Liver (tissue), 9 donors: Measurements from ENCODE around the gene SLC16A2. TPM values are rescaled to one million over a fixed set of nuclear protein-coding genes. Genes with fewer than 3 reads are reported as not detected.

Source experiments
- DNase-seq: peaks from one replicate; pipeline ENCODE4 v3.0.0-alpha.2; 2017; ENCODE audit warnings: low spot score
- H3K27ac ChIP-seq, 2 donors: one replicate each; pipeline ENCODE4 v1.7.0; 2013; ENCODE audit warnings: inconsistent platforms in 2 of 2, low read length in 2 of 2, control low read depth in 1 of 2, low read depth in 1 of 2, mild to moderate bottlenecking in 1 of 2
- H3K27me3 ChIP-seq, 4 donors: one replicate each; pipeline versions ENCODE4 v1.6.1 to v1.7.0; 2013; ENCODE audit warnings: low read length in 3 of 4, inconsistent platforms in 1 of 4, mild to moderate bottlenecking in 1 of 4, moderate library complexity in 1 of 4; ENCODE audit not compliant: control insufficient read depth in 4 of 4, insufficient read depth in 4 of 4
- H3K36me3 ChIP-seq, 4 donors: one replicate each; pipeline versions ENCODE4 v1.6.1 to v1.7.0; 2013; ENCODE audit warnings: low read length in 3 of 4, mild to moderate bottlenecking in 3 of 4, low read depth in 1 of 4, moderate library complexity in 1 of 4; ENCODE audit not compliant: control insufficient read depth in 4 of 4, insufficient read depth in 3 of 4
- H3K4me1 ChIP-seq, 4 donors: one replicate each; pipeline versions ENCODE4 v1.6.1 to v1.7.0; 2013; ENCODE audit warnings: low read length in 3 of 4, mild to moderate bottlenecking in 3 of 4, moderate library complexity in 1 of 4; ENCODE audit not compliant: control insufficient read depth in 4 of 4, insufficient read depth in 4 of 4
- H3K4me3 ChIP-seq, 3 donors: one replicate each; pipeline versions ENCODE4 v1.6.1 to v1.7.0; 2013; ENCODE audit warnings: low read length in 3 of 3, control low read depth in 1 of 3, low read depth in 1 of 3, mild to moderate bottlenecking in 1 of 3
- H3K9ac ChIP-seq, 2 donors: one replicate each; pipeline ENCODE4 v1.7.0; 2013; ENCODE audit warnings: low read length in 2 of 2, mild to moderate bottlenecking in 2 of 2, moderate library complexity in 2 of 2, control low read depth in 1 of 2, low read depth in 1 of 2
- H3K9me3 ChIP-seq, 4 donors: one replicate each; pipeline versions ENCODE4 v1.6.1 to v1.7.0; 2013; ENCODE audit warnings: low read length in 3 of 4; ENCODE audit not compliant: control insufficient read depth in 4 of 4
- ATF3 ChIP-seq: IDR thresholded peaks from 2 replicates; pipeline ENCODE4 v1.6.1; 2016; ENCODE audit warnings: antibody characterized with exemption
- CTCF ChIP-seq: fragments of 150-350 bp; IDR thresholded peaks from 2 replicates; pipeline ENCODE4 v1.5.1; 2017; ENCODE audit warnings: improper control_type of control experiment, low read depth, low read length; ENCODE audit not compliant: missing input control
- EGR1 ChIP-seq, 2 donors: IDR thresholded peaks; 2 replicates each; pipeline ENCODE4 v1.6.1; 2016 to 2018; ENCODE audit warnings: antibody characterized with exemption in 2 of 2, low read depth in 2 of 2
- FOXA1 ChIP-seq: IDR thresholded peaks from 2 replicates; pipeline ENCODE4 v1.6.1; 2016; ENCODE audit warnings: antibody characterized with exemption
- FOXA2 ChIP-seq: IDR thresholded peaks from 2 replicates; pipeline ENCODE4 v1.6.1; 2016; ENCODE audit warnings: antibody characterized with exemption
- GABPA ChIP-seq, 2 donors: IDR thresholded peaks in 1 of 2; conservative IDR thresholded peaks in 1 of 2; 2 replicates each; pipeline ENCODE4 v1.6.1; 2016; ENCODE audit warnings: antibody characterized with exemption in 2 of 2, mild to moderate bottlenecking in 1 of 2, moderate library complexity in 1 of 2
- HNF4A ChIP-seq, 2 donors: conservative IDR thresholded peaks; 2 replicates each; pipeline ENCODE4 v1.6.1; 2016; ENCODE audit warnings: antibody characterized with exemption in 2 of 2, mild to moderate bottlenecking in 2 of 2
- HNF4G ChIP-seq: IDR thresholded peaks from 2 replicates; pipeline ENCODE4 v1.6.1; 2016; ENCODE audit warnings: antibody characterized with exemption
- JUND ChIP-seq, 2 donors: IDR thresholded peaks; 2 replicates each; pipeline ENCODE4 v1.6.1; 2016; ENCODE audit warnings: antibody characterized with exemption in 2 of 2
- NR2F2 ChIP-seq: IDR thresholded peaks from 2 replicates; pipeline ENCODE4 v1.6.1; 2016; ENCODE audit warnings: antibody characterized with exemption
- RAD21 ChIP-seq, 2 donors: IDR thresholded peaks; 2 replicates each; pipeline ENCODE4 v1.6.1; 2016; ENCODE audit warnings: antibody characterized with exemption in 2 of 2, mild to moderate bottlenecking in 2 of 2
- REST ChIP-seq: IDR thresholded peaks from 2 replicates; pipeline ENCODE4 v1.6.1; 2016; ENCODE audit warnings: antibody characterized with exemption, mild to moderate bottlenecking
- RXRA ChIP-seq, 2 donors: IDR thresholded peaks; 2 replicates each; pipeline ENCODE4 v1.6.1; 2017 to 2018; ENCODE audit warnings: antibody characterized with exemption in 2 of 2, mild to moderate bottlenecking in 1 of 2
- SP1 ChIP-seq: IDR thresholded peaks from 2 replicates; pipeline ENCODE4 v1.6.1; 2018; ENCODE audit warnings: antibody characterized with exemption, mild to moderate bottlenecking
- TAF1 ChIP-seq: conservative IDR thresholded peaks from 2 replicates; pipeline ENCODE4 v1.6.1; 2016; ENCODE audit warnings: antibody characterized with exemption, mild to moderate bottlenecking
- YY1 ChIP-seq: IDR thresholded peaks from 2 replicates; pipeline ENCODE4 v1.6.1; 2016; ENCODE audit warnings: antibody characterized with exemption, mild to moderate bottlenecking
- ZBTB33 ChIP-seq: IDR thresholded peaks from 2 replicates; pipeline ENCODE4 v1.6.1; 2016; ENCODE audit warnings: antibody characterized with exemption
- WGBS: extraction: QIAGEN DNeasy Blood & Tissue Kit; methylation state at CpG from one replicate; pipeline ENCODE4 v1.1.7; 2013; 5-methylcytosine and 5-hydroxymethylcytosine counted together
- polyA plus RNA-seq, 2 donors: library from polyadenylated mRNA; stranded (reverse) in 1 of 2; unstranded in 1 of 2; fragments of 200-250 nt in 1 of 2; fragments of >200 nt in 1 of 2; fragmentation: Nextera tagmentation in 1 of 2; extraction: Ambion mirVana in 1 of 2; gene quantifications; one replicate each; pipeline versions ENCODE4 v1.2.1 to v1.2.3, GENCODE V29; 2013 to 2015
- total RNA-seq, 2 donors: library from RNA; depleted of rRNA; stranded (reverse); fragments of >200 nt; gene quantifications; one replicate each; pipeline ENCODE4 v1.2.3, GENCODE V29; 2014
- TF ChIP-seq, protein P1 (sequence below): IDR thresholded peaks from 2 replicates; pipeline ENCODE4 v1.6.1; 2016; ENCODE audit warnings: antibody characterized with exemption
- donor health status: healthy.
- donor health status: healthy.
- donor health status: healthy.
- donor health status: healthy.
- donor health status: healthy.

Gene SLC16A2
- total and polyA plus RNA-seq, 4 donors = 10.0 to 32.7 (median 21.9) TPM

DNA sequence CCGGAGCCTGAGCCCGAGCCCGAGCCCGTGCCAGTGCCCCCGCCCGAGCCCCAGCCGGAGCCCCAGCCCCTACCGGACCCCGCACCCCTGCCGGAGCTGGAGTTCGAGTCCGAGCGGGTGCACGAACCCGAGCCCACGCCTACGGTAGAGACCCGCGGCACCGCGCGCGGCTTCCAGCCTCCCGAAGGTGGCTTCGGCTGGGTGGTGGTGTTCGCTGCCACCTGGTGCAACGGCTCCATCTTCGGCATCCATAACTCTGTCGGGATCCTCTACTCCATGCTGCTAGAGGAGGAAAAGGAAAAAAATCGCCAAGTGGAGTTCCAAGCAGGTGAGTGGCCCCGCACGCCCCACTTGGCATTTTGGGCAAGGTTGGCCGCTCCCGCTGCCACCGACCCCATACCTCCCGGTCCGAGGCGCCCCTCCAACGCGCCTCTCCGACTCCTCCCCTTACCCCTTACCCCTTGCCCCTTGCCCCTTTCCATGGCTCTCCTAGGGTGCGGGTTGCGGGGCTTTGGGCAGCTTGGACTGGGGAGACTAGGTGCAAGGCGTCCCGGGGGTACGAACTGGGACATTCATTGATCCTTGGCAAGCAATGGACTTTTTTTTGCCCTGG is 553 bp downstream of the SLC16A2 start:
- H3K36me3 ChIP-seq = no peaks in the 10 kb centered on the region
- DNase-seq = no peak
- H3K9ac ChIP-seq = peak overlapping the region in 1 of 2 donors; percentile 38
- peaks cover 1 to 40% (median 22%) of the 10 kb centered on the region in 4 donors for H3K4me1 ChIP-seq
- WGBS = 1% methylated on average over 46 of the region's 46 CpGs
- TF ChIP-seq CTCF (no peak), ATF3 (no peak), YY1 (no peak), RXRA (IDR thresholded peaks at IDR 0.05) (no peak), RAD21 (IDR thresholded peaks at IDR 0.05) (no peak), SP1 (no peak), ZBTB33 (no peak), FOXA2 (no peak), FOXA1 (no peak), HNF4A (conservative IDR thresholded peaks at IDR 0.05) (no peak), JUND (IDR thresholded peaks at IDR 0.05) (no peak), HNF4G (no peak), REST (no peak), EGR1 (IDR thresholded peaks at IDR 0.05; ENCODE audit: low read depth in 2 of 2) (no peak), GABPA (IDR thresholded peaks at IDR 0.05 in 1 of 2, conservative IDR thresholded peaks at IDR 0.05 in 1 of 2) (no peak), TAF1 (no peak), NR2F2 (no peak)
- TF ChIP-seq, protein P1, sequence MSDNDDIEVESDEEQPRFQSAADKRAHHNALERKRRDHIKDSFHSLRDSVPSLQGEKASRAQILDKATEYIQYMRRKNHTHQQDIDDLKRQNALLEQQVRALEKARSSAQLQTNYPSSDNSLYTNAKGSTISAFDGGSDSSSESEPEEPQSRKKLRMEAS = no peak
- peak overlapping the region; percentile 88 to 93 for H3K27ac ChIP-seq
- no peaks in the 10 kb centered on the region for H3K27me3 ChIP-seq
- H3K9me3 ChIP-seq = no peaks in the 10 kb centered on the region
- H3K4me3 ChIP-seq = peak overlapping the region; percentile 50 to 75 (median 74)
